Measurements from ENCODE around the gene HAT1. TPM values are rescaled to one million over a fixed set of nuclear protein-coding genes. Genes with fewer than 3 reads are reported as not detected.

The HAT1 gene
- total and polyA plus RNA-seq, 2 of the 4 experiments (the other 2 are of a cell fraction): 24.4 to 42.1 TPM

- ATAC-seq (ENCODE audit: low read depth) (no peak), DNase-seq (no peak)
- H3K9ac ChIP-seq (ENCODE audit: low read depth, low read length): no peak overlapping the region
- WGBS, 2 experiments (ENCODE audit: extremely low coverage in 2 of 2, insufficient read length in 1 of 2): 90% methylated on average over 2 of the region's 11 CpGs; no CpG with 5 or more reads in 1 of the 2 experiments
- no peak overlapping the region for H3K23ac ChIP-seq (ENCODE audit: low read depth, low read length)
- no peak overlapping the region for H2AK5ac ChIP-seq (ENCODE audit: low read depth, low read length)
- no peak overlapping the region for H2BK15ac ChIP-seq (ENCODE audit: low read depth, low read length)
- H3K27ac ChIP-seq (ENCODE audit: insufficient read depth, low read length): no peak overlapping the region
- H2BK120ac ChIP-seq (ENCODE audit: low read depth, low read length): no peak overlapping the region
- H3K14ac ChIP-seq (replicated peaks; ENCODE audit: low read depth, low read length): no peak overlapping the region
- no peaks in the 10 kb centered on the region; the same call in 1 of the 2 replicates for H4K20me1 ChIP-seq (ENCODE audit: insufficient read depth, low read length)
- H4K91ac ChIP-seq (ENCODE audit: insufficient read depth, low read depth, low read length): no peak overlapping the region
- no peaks in the 10 kb centered on the region for H3K36me3 ChIP-seq (ENCODE audit: control insufficient read depth, insufficient read depth, low read length)
- 0 out of 2 replicates have a peak, but pooled peaks cover 2% of the 10 kb centered on the region for H3K9me1 ChIP-seq (ENCODE audit: insufficient read depth, low read length)
- H3K9me3 ChIP-seq (ENCODE audit: control insufficient read depth, insufficient read depth, low read length): no peaks in the 10 kb centered on the region
- dilution Hi-C loops (cut with HindIII; ENCODE audit: low sequenced_read_pairs, unreplicated experiment): no loop called here
- BruUV-seq (replicated peaks): no TSS peak
- H3K4ac ChIP-seq (ENCODE audit: low read depth, low read length): no peak overlapping the region
- H4K5ac ChIP-seq (ENCODE audit: low read depth, low read length): no peak overlapping the region
- no peak overlapping the region for H4K8ac ChIP-seq (ENCODE audit: low read depth in 2 of 2, low read length in 2 of 2)
- CTCF ChIA-PET: no interaction called here
- H3K79me1 ChIP-seq (ENCODE audit: low read depth in 1 of 2, low read length in 2 of 2): peaks cover 4 to 10% of the 10 kb centered on the region in 2 experiments; a peak in 3 of 4 replicates
- no peaks in the 10 kb centered on the region for H3K27me3 ChIP-seq (ENCODE audit: control insufficient read depth, insufficient read depth, low read length)
- no peak overlapping the region for H2BK5ac ChIP-seq (ENCODE audit: low read depth, low read length, poor library complexity, severe bottlenecking)
- H3K56ac ChIP-seq (ENCODE audit: extremely low read depth, insufficient read depth, low read length): no peak overlapping the region
- intact Hi-C loops (cut with micrococcal nuclease): no loop called here
- no peak for TF ChIP-seq SMC3 (IDR thresholded peaks at IDR 0.05; ENCODE audit: low read depth, low read length)
- no peak for TF ChIP-seq POLR2A (IDR thresholded peaks at IDR 0.05; ENCODE audit: low read depth, low read length)
- no peak overlapping the region for H3K4me3 ChIP-seq (ENCODE audit: insufficient read depth, low read depth, low read length)
- POLR2A ChIA-PET (ENCODE audit: unreplicated experiment): no interaction called here
- no peak overlapping the region for H2BK20ac ChIP-seq (ENCODE audit: low read depth, low read length)
- H2AK9ac ChIP-seq (replicated peaks; ENCODE audit: low read depth, low read length, poor library complexity): no peak overlapping the region
- H3K4me1 ChIP-seq (ENCODE audit: control insufficient read depth, insufficient read depth, low read length): no peaks in the 10 kb centered on the region
- H3K18ac ChIP-seq (ENCODE audit: low read depth, low read length): no peak overlapping the region
- no peak overlapping the region for H3K4me2 ChIP-seq (ENCODE audit: low read depth, low read length)
- no peak overlapping the region for H2AFZ ChIP-seq (replicated peaks; ENCODE audit: low read length, poor library complexity)
- in situ Hi-C loops (cut with MboI; ENCODE audit: low sequenced_read_pairs): no loop called here
Measured at GRCh38 chr2:172011812-172012575, 89.7 kb downstream of the HAT1 start.

Data from IMR-90 (cell line).